ENCODE results near the gene RPL10.

Gene RPL10

GRCh38 chrX:154354013-154354412 lies 44.2 kb upstream of the RPL10 start:
- Histone ChIP-seq H3K27me3 (ENCODE audit: control insufficient read depth, insufficient read depth, low read length) (no peaks in the 10 kb centered on the region), H3K4me1 (ENCODE audit: control insufficient read depth, insufficient read depth, low read length) (no peaks in the 10 kb centered on the region), H3K9me3 (ENCODE audit: control insufficient read depth, insufficient read depth, low read length) (peaks cover 40% of the 10 kb centered on the region; the same call in 1 of the 2 replicates), H3K9ac (ENCODE audit: low read depth, low read length) (no peak overlapping the region), H3K27ac (ENCODE audit: low read depth, low read length) (no peak overlapping the region), H3K36me3 (ENCODE audit: control insufficient read depth, insufficient read depth, low read length) (peaks cover 100% of the 10 kb centered on the region), H3K4me3 (ENCODE audit: low read depth, low read length) (no peak overlapping the region)

GRCh38 chrX:154354516-154354915 lies 43.7 kb upstream of the RPL10 start:
- Histone ChIP-seq H3K9ac (ENCODE audit: low read depth, low read length) (no peak overlapping the region), H3K4me1 (ENCODE audit: control insufficient read depth, insufficient read depth, low read length) (no peaks in the 10 kb centered on the region), H3K27ac (ENCODE audit: low read depth, low read length) (no peak overlapping the region), H3K4me3 (ENCODE audit: low read depth, low read length) (no peak overlapping the region), H3K36me3 (ENCODE audit: control insufficient read depth, insufficient read depth, low read length) (peaks cover 100% of the 10 kb centered on the region), H3K27me3 (ENCODE audit: control insufficient read depth, insufficient read depth, low read length) (no peaks in the 10 kb centered on the region), H3K9me3 (ENCODE audit: control insufficient read depth, insufficient read depth, low read length) (peaks cover 41% of the 10 kb centered on the region; the same call in 1 of the 2 replicates)

- no peak overlapping the region for H3K9ac ChIP-seq (ENCODE audit: low read depth, low read length)
- no peaks in the 10 kb centered on the region for H3K27me3 ChIP-seq (ENCODE audit: control insufficient read depth, insufficient read depth, low read length)
- peaks cover 42% of the 10 kb centered on the region for H3K9me3 ChIP-seq (ENCODE audit: control insufficient read depth, insufficient read depth, low read length)
- no peak overlapping the region for H3K4me3 ChIP-seq (ENCODE audit: low read depth, low read length)
- H3K4me1 ChIP-seq (ENCODE audit: control insufficient read depth, insufficient read depth, low read length): no peaks in the 10 kb centered on the region
- peaks cover 100% of the 10 kb centered on the region for H3K36me3 ChIP-seq (ENCODE audit: control insufficient read depth, insufficient read depth, low read length)
- no peak overlapping the region for H3K27ac ChIP-seq (ENCODE audit: low read depth, low read length)
Measured at GRCh38 chrX:154355094-154355775, 42.9 kb upstream of the RPL10 start.

- Histone ChIP-seq H3K9me3 (ENCODE audit: control insufficient read depth, insufficient read depth, low read length) (peaks cover 40% of the 10 kb centered on the region), H3K4me1 (ENCODE audit: control insufficient read depth, insufficient read depth, low read length) (no peaks in the 10 kb centered on the region), H3K36me3 (ENCODE audit: control insufficient read depth, insufficient read depth, low read length) (peaks cover 100% of the 10 kb centered on the region), H3K27ac (ENCODE audit: low read depth, low read length) (no peak overlapping the region), H3K27me3 (ENCODE audit: control insufficient read depth, insufficient read depth, low read length) (no peaks in the 10 kb centered on the region), H3K4me3 (ENCODE audit: low read depth, low read length) (no peak overlapping the region), H3K9ac (ENCODE audit: low read depth, low read length) (no peak overlapping the region)
Measured at GRCh38 chrX:154355776-154356140, 42.4 kb upstream of the RPL10 start.

GRCh38 chrX:154356596-154356995 lies 41.6 kb upstream of the RPL10 start:
- H3K4me1 ChIP-seq (ENCODE audit: control insufficient read depth, insufficient read depth, low read length): no peaks in the 10 kb centered on the region
- no peaks in the 10 kb centered on the region for H3K27me3 ChIP-seq (ENCODE audit: control insufficient read depth, insufficient read depth, low read length)
- H3K36me3 ChIP-seq (ENCODE audit: control insufficient read depth, insufficient read depth, low read length): peaks cover 98% of the 10 kb centered on the region
- H3K27ac ChIP-seq (ENCODE audit: low read depth, low read length): no peak overlapping the region
- no peak overlapping the region for H3K4me3 ChIP-seq (ENCODE audit: low read depth, low read length)
- peaks cover 40% of the 10 kb centered on the region for H3K9me3 ChIP-seq (ENCODE audit: control insufficient read depth, insufficient read depth, low read length)
- H3K9ac ChIP-seq (ENCODE audit: low read depth, low read length): no peak overlapping the region

- H3K4me3 ChIP-seq (ENCODE audit: low read depth, low read length): no peak overlapping the region
- H3K27me3 ChIP-seq (ENCODE audit: control insufficient read depth, insufficient read depth, low read length): no peaks in the 10 kb centered on the region
- H3K27ac ChIP-seq (ENCODE audit: low read depth, low read length): no peak overlapping the region
- H3K4me1 ChIP-seq (ENCODE audit: control insufficient read depth, insufficient read depth, low read length): no peaks in the 10 kb centered on the region
- peaks cover 34% of the 10 kb centered on the region for H3K9me3 ChIP-seq (ENCODE audit: control insufficient read depth, insufficient read depth, low read length)
- H3K36me3 ChIP-seq (ENCODE audit: control insufficient read depth, insufficient read depth, low read length): peaks cover 98% of the 10 kb centered on the region
- no peak overlapping the region for H3K9ac ChIP-seq (ENCODE audit: low read depth, low read length)
Measured at GRCh38 chrX:154357205-154357604, 41.0 kb upstream of the RPL10 start.

GRCh38 chrX:154358011-154358410 lies 40.2 kb upstream of the RPL10 start:
- H3K4me1 ChIP-seq (ENCODE audit: control insufficient read depth, insufficient read depth, low read length): no peaks in the 10 kb centered on the region
- H3K9ac ChIP-seq (ENCODE audit: low read depth, low read length): no peak overlapping the region
- H3K9me3 ChIP-seq (ENCODE audit: control insufficient read depth, insufficient read depth, low read length): peaks cover 33% of the 10 kb centered on the region
- H3K4me3 ChIP-seq (ENCODE audit: low read depth, low read length): no peak overlapping the region
- no peaks in the 10 kb centered on the region for H3K27me3 ChIP-seq (ENCODE audit: control insufficient read depth, insufficient read depth, low read length)
- no peak overlapping the region for H3K27ac ChIP-seq (ENCODE audit: low read depth, low read length)
- peaks cover 98% of the 10 kb centered on the region for H3K36me3 ChIP-seq (ENCODE audit: control insufficient read depth, insufficient read depth, low read length)

- peaks cover 95% of the 10 kb centered on the region for H3K36me3 ChIP-seq (ENCODE audit: control insufficient read depth, insufficient read depth, low read length)
- H3K4me1 ChIP-seq (ENCODE audit: control insufficient read depth, insufficient read depth, low read length): no peaks in the 10 kb centered on the region
- H3K9ac ChIP-seq (ENCODE audit: low read depth, low read length): no peak overlapping the region
- peaks cover 31% of the 10 kb centered on the region for H3K9me3 ChIP-seq (ENCODE audit: control insufficient read depth, insufficient read depth, low read length)
- H3K27ac ChIP-seq (ENCODE audit: low read depth, low read length): no peak overlapping the region
- H3K27me3 ChIP-seq (ENCODE audit: control insufficient read depth, insufficient read depth, low read length): no peaks in the 10 kb centered on the region
- H3K4me3 ChIP-seq (ENCODE audit: low read depth, low read length): no peak overlapping the region
Measured at GRCh38 chrX:154358829-154359228, 39.3 kb upstream of the RPL10 start.

GRCh38 chrX:154359362-154360154 lies 38.6 kb upstream of the RPL10 start:
- H3K4me3 ChIP-seq (ENCODE audit: low read depth, low read length): no peak overlapping the region
- no peak overlapping the region for H3K27ac ChIP-seq (ENCODE audit: low read depth, low read length)
- no peaks in the 10 kb centered on the region for H3K27me3 ChIP-seq (ENCODE audit: control insufficient read depth, insufficient read depth, low read length)
- H3K9ac ChIP-seq (ENCODE audit: low read depth, low read length): no peak overlapping the region
- no peaks in the 10 kb centered on the region for H3K4me1 ChIP-seq (ENCODE audit: control insufficient read depth, insufficient read depth, low read length)
- peaks cover 95% of the 10 kb centered on the region for H3K36me3 ChIP-seq (ENCODE audit: control insufficient read depth, insufficient read depth, low read length)
- peaks cover 25% of the 10 kb centered on the region for H3K9me3 ChIP-seq (ENCODE audit: control insufficient read depth, insufficient read depth, low read length)

GRCh38 chrX:154360155-154360713 lies 37.9 kb upstream of the RPL10 start:
- Histone ChIP-seq H3K27me3 (ENCODE audit: control insufficient read depth, insufficient read depth, low read length) (no peaks in the 10 kb centered on the region), H3K4me3 (ENCODE audit: low read depth, low read length) (no peak overlapping the region), H3K9me3 (ENCODE audit: control insufficient read depth, insufficient read depth, low read length) (peaks cover 28% of the 10 kb centered on the region), H3K27ac (ENCODE audit: low read depth, low read length) (no peak overlapping the region), H3K4me1 (ENCODE audit: control insufficient read depth, insufficient read depth, low read length) (no peaks in the 10 kb centered on the region), H3K9ac (ENCODE audit: low read depth, low read length) (no peak overlapping the region), H3K36me3 (ENCODE audit: control insufficient read depth, insufficient read depth, low read length) (peaks cover 95% of the 10 kb centered on the region)
